HG02840 (cell line): ENCODE data around the gene ARGLU1.

Source experiments
- ATAC-seq: cut with Tn5 transposase; IDR thresholded peaks from one replicate; pipeline ENCODE4 v1.9.1; 2021; ENCODE audit warnings: mild to moderate bottlenecking, moderate library complexity, moderate number of reproducible peaks; ENCODE audit not compliant: unreplicated experiment, low FRiP score

ARGLU1 gene

DNA sequence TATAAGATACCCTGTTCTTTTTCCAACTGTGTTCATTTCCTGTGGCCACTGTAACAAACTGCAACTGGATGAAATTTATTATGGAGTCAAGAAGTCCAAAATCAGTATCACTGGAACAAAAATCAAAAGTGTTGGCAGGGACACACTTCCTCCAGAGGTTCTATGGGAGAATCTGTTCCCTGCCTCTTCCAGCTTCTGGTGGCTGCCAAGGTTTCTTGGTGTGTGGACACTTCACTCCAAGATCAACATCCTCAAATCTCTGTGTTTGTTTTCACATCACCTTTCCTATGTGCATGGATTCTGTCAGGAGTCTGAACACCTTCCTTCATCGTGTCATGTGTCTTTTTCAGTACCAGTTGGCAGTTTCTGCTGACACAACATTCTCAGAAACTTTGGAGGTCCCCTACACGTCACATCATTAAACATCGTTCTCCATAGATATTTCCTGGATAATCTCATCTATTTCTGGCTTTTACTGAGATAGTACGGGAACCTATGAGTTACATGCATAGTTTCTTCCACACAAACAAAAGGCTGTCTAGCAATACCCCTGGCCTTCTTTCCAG, 17.3 kb downstream of the ARGLU1 start:
- ATAC-seq: no peak

DNA sequence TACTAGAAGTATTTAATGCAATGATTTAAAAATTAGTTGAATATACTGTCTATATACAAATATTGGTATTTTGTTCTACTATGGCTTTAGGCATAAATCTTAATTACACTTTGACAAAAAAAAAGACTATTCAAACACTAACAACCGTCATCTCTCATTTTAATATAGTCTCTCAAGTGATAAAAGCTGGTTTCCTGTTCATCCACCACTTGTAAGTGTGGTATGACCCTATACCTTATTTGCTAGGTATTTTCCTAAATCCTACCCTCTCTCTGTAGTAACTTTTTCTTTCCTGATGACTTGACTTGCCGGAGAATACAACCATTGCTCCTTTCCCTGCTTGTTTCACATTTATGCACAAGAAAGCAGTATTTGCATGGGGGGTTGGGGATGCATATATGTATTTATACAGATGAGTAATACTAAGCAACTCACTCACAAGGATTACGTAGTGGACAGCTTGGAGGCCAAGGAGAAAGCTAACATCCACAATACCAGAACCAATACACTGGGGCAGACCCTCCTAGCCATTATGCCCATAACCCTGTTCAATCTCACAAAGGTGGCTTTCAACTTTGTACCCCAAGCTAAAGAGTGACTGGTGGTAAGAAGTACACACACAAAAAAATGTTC, 19.8 kb downstream of the ARGLU1 start:
- ATAC-seq: no peak

DNA sequence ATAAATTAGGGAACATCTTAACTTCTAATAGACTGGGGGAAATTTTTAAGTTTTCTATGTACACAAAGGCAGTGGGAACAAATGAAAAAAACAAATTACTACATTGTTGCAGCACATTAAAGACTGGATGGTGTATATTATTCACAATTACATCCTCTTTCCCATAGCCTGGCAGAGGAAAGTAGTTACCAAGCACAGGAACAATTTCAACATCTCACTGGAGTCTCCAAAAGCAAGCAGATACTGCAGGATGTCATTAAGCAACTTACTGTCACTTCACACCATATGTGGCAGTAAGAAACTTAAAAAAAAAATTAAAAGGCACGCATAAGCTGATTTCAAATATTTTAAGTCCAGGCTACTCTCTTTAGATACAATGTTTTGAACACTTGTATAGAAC, 26.1 kb downstream of the ARGLU1 start:
- no peak for ATAC-seq

DNA sequence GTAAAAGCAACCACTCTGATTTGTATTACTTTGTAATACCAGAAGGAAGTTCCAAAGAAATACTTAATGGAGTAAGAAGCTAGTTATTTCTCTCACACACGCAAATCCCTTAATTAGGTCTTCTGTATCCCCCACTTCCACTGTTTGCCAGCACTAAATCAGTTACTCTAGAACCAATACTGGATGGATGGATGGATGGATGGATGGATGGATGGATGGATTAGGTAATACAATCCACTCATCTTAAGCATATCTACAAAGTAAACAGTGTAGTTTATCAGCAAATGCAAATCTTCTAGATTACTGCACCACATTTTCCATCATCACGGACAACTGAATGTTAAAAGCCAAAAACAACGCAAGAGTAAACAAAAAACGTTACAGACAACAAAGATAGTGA, 27.3 kb downstream of the ARGLU1 start:
- no peak for ATAC-seq

DNA sequence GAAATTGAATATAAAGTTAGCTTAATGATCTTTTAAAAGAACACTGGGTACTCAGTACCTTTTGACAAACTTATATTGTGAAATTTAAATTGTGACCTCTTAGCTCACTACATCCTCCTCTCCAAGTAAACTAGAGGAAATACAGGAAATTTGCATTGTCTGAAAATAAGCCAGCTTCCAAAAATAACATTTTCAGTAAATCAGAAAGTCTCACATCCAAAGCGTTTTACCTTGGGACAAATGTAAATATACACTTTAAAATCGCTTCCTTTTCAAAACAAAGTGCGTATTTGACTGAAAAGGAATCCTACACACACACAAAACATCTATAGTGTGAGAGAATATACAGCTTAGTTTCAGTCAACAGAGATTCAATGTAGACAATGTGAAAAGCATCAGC, 30.4 kb downstream of the ARGLU1 start:
- ATAC-seq: no peak

DNA sequence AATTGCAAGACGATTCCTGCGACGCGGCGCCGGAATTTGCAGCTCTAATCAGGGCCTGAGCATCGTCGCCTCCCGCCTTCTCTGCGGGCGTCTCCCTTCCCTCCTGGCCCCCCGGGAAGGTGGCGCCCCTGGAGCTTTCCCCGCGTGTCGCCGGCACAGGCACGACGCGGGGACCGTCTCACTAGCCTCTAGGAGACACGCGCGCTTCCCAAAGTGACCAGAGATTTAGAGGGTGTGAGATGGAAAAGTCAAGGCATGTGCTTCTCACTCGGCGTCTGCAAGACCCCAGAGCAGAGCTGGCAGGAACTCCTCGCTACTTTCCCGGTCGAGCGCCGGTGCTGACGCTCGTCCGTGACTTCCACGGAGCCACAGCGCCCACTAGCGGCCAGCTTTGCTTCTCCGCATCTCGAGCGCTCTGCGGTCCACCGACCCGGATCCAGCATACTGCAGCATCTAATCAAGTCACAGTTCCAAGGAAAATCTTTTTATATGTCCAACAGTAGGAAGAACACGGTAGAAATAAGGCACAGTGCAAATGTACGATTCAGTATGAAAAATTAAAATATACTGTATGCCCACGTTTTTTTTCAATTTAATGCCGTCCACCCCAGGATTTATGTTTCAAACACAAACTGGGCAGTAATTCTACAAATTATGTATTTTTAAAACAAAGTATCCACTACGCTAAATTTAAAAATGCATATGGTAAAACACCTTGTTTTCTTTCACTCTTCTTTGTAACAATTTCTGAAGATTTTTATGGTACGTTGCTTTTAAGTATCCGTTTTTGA, 31.5 kb downstream of the ARGLU1 start:
- peak; percentile 27 for ATAC-seq

DNA sequence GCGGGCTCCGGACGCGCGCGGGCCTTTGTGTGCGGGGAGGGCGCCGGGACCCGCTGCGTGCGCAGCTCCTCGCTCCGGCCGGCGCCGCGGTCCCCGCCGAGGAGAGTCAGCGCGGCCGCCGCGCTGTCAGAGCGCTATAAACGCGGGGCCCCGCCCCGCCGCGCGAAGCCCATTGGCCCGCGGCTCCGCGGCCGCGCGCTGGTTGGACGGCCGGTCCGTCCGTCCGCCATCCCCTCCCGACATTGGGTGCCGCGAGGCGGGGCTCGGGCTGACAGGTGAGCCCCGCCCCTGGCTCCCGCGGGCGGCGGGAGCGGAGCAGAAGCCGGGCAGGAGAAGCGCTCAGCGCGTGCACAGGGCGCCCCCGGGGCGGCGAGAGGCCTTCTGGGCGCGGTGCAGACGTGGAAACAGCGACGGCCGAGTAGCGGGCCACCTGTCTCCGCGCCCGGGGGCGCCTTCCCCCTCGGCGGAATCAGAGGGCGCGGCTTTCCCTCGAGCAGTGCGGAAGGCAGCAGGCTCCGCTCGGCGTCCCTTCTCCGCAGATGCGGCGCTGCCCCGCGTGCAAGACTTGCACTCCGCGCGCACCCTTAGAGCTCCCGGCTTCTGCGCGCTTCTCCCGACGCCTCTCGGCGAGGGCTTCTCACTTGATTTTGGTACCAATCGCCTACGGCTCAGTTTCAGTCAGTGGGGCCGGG, 32.2 kb downstream of the ARGLU1 start, which contains the start of gene EFNB2:
TSS of gene EFNB2 (minus strand) at position 111 of the 692 bp plus-strand sequence. CDS start 698 bp downstream, outside the sequence.
- peak; percentile 94 for ATAC-seq

DNA sequence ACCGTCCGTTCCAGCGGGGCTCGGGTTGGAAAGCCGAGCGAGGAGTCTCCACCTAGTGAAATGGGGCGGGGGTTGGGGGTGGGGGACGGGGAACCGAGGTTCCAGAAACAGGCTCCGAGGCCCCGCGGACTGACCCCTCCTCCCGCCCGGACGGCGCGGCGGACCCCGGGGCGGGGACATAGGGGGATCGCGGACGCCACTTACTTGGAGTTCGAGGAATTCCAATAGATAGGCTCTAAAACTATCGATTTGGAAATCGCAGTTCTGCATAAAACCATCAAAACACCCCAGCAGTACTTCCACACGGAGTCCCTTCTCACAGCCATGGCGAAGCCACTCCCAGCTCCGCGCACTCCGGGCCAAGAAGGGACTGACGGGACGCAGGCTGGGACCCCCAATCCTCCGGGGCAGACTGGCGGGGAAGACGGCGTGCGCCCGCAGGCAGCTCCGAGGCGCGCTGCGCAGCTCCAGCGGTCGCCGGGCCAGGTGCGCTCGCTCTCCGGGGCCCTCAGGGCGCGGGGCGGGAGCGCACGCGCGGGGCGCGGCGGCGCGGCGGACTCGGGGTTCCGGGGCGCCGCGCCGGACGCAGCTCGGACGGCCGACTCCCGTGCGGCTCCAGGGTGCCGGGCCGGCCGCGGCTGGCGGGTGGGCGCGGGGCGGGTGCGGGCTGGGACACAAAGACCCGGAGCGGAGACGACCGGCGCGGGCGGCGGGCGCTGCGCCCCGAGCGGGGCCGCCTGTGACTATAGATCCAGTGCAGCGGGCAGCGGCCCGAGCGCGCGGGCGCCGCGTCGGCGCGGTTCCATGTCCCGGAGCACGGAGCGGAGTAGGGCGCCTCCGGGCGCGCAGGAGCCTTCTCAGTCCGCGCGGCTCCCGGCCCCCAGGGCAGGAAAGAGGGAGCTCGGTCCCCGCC, 33.0 kb downstream of the ARGLU1 start:
- ATAC-seq: peak; percentile 30

DNA sequence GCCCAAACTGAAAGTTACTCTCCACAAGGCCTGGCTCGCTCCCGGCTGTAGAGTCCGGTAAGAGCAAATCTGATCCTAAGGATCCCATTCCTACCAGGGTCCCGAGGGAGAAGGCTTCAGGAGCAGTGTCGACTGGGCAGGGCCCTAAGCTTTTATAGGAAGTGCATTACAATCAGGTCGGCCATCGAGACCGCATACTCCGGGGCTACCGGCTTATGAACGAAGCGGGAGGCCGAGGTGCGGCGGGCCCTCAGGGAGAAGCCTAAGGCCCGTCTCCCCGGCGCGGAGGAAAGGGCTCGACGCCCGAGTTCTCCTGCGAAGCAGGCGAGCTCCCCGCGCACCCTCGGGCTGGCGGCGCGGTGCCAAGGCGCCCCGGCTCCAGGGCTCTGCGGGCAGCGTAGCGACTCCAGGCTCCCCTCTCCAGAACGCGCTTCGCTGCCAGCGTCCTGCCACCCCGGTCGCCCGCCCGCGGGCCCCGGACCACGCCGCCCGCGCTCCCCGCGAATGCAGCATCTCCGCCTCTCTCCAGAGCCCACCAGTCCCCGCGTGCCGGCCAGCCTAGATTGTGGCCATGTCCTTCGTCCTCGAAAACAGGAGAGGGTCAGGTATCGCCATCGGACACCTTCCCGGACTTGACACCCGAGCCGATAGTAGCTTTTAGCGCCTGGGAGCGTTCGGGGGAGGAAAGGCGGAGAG, 33.8 kb downstream of the ARGLU1 start:
- ATAC-seq: no peak

DNA sequence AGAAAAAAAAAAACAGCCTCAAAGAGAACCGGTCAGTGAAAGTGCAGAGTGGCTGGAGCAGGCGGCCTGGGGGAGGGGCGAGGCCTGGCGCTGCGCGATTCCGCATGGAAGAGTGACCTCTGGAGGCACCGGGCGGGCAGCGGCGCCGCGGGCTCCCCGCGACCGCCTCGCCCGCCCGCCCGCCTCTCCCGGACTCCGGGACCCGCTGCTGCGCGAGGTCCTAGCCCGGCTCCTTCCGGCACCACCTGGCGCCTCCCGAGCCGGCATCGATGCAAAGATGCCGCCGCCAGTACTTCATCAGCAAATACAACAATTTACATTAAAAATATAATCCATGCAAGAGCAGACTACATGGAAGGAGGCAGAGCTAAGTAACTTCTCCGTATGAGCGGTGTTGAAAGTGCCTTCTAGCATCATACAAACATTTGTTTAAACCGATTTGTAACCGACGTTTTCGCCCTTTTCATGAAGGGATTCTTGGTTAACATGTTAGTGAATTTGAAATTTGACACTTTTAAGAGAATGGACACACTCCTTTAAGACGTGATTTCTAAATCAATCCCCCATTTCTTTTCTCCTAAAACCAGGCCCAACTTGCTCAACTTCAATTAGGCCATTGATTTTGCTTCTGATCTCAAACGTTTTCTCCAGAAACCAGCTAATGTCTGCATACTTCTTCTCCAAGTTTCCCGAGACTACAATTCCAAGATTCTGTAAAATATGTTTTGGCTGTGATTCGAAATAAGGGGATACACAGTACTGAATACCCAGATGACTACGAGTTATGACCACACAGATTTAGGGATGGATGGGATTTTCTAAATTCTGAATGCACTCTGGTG, 34.6 kb downstream of the ARGLU1 start:
- no peak for ATAC-seq

DNA sequence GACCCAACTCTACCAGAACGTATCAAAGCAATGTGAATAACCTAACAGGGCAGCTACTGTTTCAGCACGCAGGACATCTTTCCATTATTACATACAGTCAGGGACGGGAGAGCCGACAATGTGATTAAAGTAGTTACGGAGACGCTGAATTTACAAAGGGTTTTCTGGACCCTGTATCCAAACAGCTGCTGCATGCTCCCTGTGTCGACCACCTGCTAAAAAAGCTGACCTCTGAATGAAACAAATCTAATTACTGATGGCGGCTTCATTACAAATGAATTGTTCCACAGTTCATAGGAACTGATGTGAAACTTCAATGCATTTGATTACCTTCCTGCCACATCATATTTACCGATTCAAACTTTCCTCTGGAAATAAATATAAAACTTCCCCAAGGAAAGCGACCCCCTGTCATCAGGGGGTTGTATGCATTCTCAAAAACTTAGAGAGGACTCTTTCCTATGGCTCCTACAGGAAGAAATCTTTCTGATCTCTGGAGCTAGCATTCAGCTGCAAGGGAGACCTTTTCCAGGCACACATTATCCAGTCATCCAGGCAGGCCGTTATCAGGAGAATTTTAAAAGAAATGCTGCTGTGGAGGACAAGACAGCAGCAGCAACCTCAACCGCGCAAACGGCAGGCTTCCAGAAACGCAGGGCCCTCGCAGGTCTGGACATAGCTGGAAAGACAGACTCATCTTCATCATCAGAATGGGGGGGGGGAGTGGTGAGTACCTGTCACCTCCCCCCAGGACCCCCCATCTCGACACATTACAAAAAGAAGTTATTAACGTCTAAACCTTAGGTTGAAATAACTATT, 35.6 kb downstream of the ARGLU1 start:
- no peak for ATAC-seq

DNA sequence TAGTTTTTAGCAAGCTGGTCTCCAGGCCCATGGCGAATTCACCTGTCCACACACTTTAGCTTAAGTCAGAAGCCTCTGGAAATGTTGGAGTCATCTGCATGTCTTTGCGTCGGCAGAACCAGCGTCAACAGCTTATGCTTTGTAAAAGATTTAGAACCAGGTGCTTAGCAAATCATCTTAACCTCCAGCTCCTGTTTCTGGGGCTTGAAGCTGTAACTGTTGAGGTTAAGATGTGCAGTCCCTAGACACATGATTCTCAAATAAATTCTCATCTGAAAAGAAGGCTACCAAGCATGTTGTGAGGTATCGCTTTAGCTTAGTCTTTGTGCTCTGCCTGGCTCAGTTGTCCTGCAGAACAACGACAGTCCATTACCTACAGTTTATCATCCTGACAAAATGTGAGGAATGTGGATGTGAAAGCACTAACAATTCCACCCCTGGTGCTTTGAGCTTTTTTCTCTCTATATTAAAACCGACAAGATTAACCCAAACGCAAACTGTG, 36.9 kb downstream of the ARGLU1 start:
- ATAC-seq: no peak

DNA sequence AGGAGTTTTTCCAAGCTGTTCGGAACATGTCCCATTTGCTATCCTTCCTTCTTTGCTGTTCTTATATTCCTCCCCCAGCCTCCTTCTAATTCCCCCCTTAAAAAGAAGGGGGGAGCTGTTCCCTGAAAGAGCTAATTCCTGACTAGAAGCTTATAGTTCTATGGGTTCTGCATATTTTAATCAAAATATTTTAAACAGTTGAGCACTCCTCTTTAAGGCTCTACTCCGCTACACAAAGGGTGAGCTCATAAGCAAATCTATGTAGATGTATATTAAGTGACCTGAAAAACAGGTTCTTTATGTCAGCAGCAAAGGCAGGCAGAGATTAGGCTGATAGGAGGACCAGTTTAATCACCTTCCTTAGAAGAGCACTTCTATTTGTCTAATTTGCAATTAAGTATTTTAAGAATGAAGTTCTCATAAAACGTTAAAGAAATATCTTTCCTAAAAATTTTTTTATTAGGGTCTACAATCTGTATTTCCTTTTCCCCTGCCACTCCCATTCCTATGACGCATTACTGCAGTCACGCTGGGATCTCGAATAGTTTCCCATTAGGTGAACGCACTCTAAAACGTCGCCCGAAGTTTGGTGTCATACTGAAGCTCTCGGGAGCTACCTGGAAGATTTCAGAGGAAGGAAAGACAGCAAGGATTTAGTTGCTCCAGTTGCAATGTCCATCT, 37.6 kb downstream of the ARGLU1 start:
- ATAC-seq: no peak

DNA sequence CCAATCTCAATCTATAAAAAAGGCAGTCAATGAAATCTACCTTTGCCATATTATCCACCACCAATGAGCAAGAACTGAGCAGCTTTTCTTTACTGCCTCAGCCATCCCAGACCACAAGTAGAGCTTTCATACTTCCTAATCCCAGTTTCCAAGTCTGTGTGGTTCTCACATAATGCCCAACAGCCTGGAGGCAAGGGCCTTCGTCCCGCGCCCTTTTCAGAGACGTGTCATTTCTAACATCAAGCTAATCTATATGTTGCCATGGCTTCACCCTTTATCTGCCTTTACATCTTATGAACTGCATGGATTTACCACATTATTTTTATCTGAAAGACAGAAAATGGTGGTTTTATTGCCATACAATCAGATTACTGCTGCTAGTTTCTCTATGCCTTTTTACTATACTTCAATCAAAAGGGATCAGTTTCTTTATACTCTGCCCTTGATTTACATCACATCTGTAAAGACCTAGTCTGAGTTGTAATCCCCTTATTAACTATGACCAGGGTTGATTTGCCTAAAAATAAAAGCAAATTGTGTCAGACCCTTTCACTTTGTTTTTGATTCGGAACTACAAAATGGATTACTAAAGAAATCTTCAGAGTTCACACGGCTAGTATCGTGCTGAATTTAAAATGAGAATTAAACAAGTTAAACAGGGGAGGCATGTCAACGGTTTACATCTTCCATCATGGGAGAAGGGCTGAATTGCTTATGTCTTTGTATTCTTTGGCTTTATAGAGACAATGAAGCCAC, 38.3 kb downstream of the ARGLU1 start:
- ATAC-seq: no peak

DNA sequence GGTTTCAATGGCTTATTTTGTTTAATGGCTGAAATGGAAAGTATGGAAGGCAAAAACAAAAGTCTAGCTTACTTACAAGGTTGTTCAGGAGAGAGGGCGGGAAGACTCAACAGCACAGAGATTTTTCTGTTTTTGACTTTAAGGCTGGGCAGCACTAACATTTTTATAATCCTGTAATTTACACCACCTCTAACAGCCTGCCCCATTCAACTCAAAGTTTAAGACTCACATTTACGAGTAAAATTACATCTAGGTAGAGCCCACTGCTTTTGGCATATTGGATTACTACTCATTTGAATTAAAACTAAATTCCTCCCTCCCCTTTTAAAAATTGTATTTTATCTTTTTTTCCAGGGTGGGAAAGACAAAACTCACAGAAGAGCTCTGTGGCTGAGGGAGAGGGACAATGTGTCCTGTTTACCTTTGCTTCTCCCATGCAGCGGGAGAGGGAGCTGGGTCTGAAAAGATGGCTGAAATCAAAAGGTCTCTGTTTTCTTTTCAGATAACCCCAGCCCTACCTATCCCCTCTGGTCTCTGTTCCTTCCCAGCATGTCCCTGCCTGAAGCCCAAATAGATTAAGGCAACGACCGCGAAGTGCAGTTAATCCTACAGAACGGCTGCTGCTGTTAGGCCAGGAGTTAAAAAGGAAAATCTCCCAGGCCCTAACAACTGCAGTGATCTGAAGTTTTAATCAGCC, 39.1 kb downstream of the ARGLU1 start:
- ATAC-seq: no peak

DNA sequence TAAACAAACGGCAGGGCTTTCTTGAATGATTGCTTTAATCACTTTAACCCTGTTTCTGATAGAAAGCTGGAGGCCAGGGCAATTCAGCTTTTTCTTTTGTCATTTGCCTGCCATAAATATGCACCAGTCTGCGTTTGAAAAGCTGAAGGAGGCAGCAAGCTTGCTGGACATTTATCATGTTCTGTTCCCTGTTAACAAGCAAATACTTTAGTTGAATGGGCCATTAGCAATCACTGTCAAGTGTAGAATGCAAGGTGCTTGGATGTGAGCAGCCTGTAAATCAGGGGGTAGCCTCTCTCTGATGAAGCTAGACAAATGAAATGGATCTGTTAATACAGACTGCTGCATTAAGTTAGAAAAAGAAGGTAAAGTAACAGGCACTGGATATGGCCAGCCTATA, 40.1 kb downstream of the ARGLU1 start:
- ATAC-seq: no peak
